ENCODE results near the gene DPY19L2. TPM values are rescaled to one million over a fixed set of nuclear protein-coding genes. Genes with fewer than 3 reads are reported as not detected.

The DPY19L2 gene
- total RNA-seq, 1 experiment from 2014 or later: 3.3 TPM

Other genes starting within 250 kb of the DPY19L2 start
- 9.8 to 11.0 TPM (median 9.8 TPM) in 3 replicates for gene RXYLT1, start 111.4 kb upstream of the DPY19L2 start, total RNA-seq (2021)
- gene SRGAP1, start 176.2 kb upstream of the DPY19L2 start, total RNA-seq (2021): 8.1 to 10.3 TPM (median 9.9 TPM) in 3 replicates

Measured in WTC11 (cell line).